ENCODE measurements around the gene DENND5B.
"Not testable (repeated sequence)": the region's sequence is repeated elsewhere in the genome, so short reads cannot be mapped to it uniquely, and the experiment has no call there.

DENND5B gene

GRCh38 chr12:31591380-31591901, 505 bp upstream of the DENND5B start:
- DNase-seq (ENCODE audit: low spot score), result no peak

- no peak for DNase-seq (ENCODE audit: low spot score)
Measured at GRCh38 chr12:31589904-31590641, 863 bp downstream of the DENND5B start.

GRCh38 chr12:31589598-31589903, 1.4 kb downstream of the DENND5B start:
- DNase-seq (ENCODE audit: low spot score), result peak; percentile 14

- no peak for DNase-seq (ENCODE audit: low spot score)
Measured at GRCh38 chr12:31588976-31589375, 2.0 kb downstream of the DENND5B start.

GRCh38 chr12:31586728-31587127, 4.2 kb downstream of the DENND5B start:
- DNase-seq (ENCODE audit: low spot score), result no peak

- no peak for DNase-seq (ENCODE audit: low spot score)
Measured at GRCh38 chr12:31585895-31586294, 5.0 kb downstream of the DENND5B start.

- no peak for DNase-seq (ENCODE audit: low spot score)
Measured at GRCh38 chr12:31585271-31585670, 5.7 kb downstream of the DENND5B start.

GRCh38 chr12:31584782-31585181, 6.2 kb downstream of the DENND5B start:
- no peak for DNase-seq (ENCODE audit: low spot score)

- DNase-seq (ENCODE audit: low spot score), result no peak
Measured at GRCh38 chr12:31583878-31584277, 7.1 kb downstream of the DENND5B start.

- DNase-seq (ENCODE audit: low spot score), result no peak
Measured at GRCh38 chr12:31582155-31582554, 8.8 kb downstream of the DENND5B start.

- no peak for DNase-seq (ENCODE audit: low spot score)
Measured at GRCh38 chr12:31578632-31579031, 12.3 kb downstream of the DENND5B start.

GRCh38 chr12:31574803-31575575, 15.9 kb downstream of the DENND5B start:
- DNase-seq (ENCODE audit: low spot score), result no peak

- DNase-seq (ENCODE audit: low spot score), result not testable (repeated sequence)
Measured at GRCh38 chr12:31574367-31574766, 16.6 kb downstream of the DENND5B start.

GRCh38 chr12:31572900-31573600, 17.9 kb downstream of the DENND5B start:
- DNase-seq (ENCODE audit: low spot score), result no peak

GRCh38 chr12:31570880-31571279, 20.1 kb downstream of the DENND5B start:
- no peak for DNase-seq (ENCODE audit: low spot score)

- not testable (repeated sequence) for DNase-seq (ENCODE audit: low spot score)
Measured at GRCh38 chr12:31569517-31569916, 21.4 kb downstream of the DENND5B start.

- DNase-seq (ENCODE audit: low spot score), result no peak
Measured at GRCh38 chr12:31568498-31568897, 22.4 kb downstream of the DENND5B start.

GRCh38 chr12:31567029-31567428, 23.9 kb downstream of the DENND5B start:
- DNase-seq (ENCODE audit: low spot score), result no peak

- DNase-seq (ENCODE audit: low spot score), result no peak
Measured at GRCh38 chr12:31566547-31566946, 24.4 kb downstream of the DENND5B start.

GRCh38 chr12:31562594-31563328, 28.2 kb downstream of the DENND5B start:
- peak; percentile 15 for DNase-seq (ENCODE audit: low spot score)

- no peak for DNase-seq (ENCODE audit: low spot score)
Measured at GRCh38 chr12:31560516-31560915, 30.4 kb downstream of the DENND5B start.

- no peak for DNase-seq (ENCODE audit: low spot score)
Measured at GRCh38 chr12:31558521-31558920, 32.4 kb downstream of the DENND5B start.

All from activated CD4-positive, alpha-beta T cell treated with anti-CD3 and anti-CD28 coated beads, Interleukin-2, Interleukin-4, amounts not matched to agents 100 ng/mL and 50 ng/mL, durations not matched to agents 16 hours and 8 hours (primary cell).